Chondrocyte (in vitro differentiated cells): ENCODE data around the gene ZNF670. TPM values are rescaled to one million over a fixed set of nuclear protein-coding genes. Genes with fewer than 3 reads are reported as not detected.
"Not testable (repeated sequence)": the region's sequence is repeated elsewhere in the genome, so short reads cannot be mapped to it uniquely, and the experiment has no call there.

Source experiments
- DNase-seq: peaks from one replicate; pipeline ENCODE4 v3.0.0; 2021; ENCODE audit warnings: mixed read lengths, low spot score
- H3K27ac Mint-ChIP-seq: one replicate; pipeline ENCODE4 v1.8.0; 2021; ENCODE audit warnings: mild to moderate bottlenecking, moderate library complexity, mixed read lengths; ENCODE audit not compliant: unreplicated experiment
- H3K27me3 Mint-ChIP-seq: 2 replicates; pipeline ENCODE4 v1.8.0; 2021; ENCODE audit warnings: low read depth, mixed read lengths
- H3K36me3 Mint-ChIP-seq: 2 replicates; pipeline ENCODE4 v1.8.0; 2021; ENCODE audit warnings: low read depth, mixed read lengths
- H3K4me1 Mint-ChIP-seq: 2 replicates; pipeline ENCODE4 v1.8.0; 2021; ENCODE audit warnings: low read depth, mild to moderate bottlenecking, mixed read lengths
- H3K4me3 Mint-ChIP-seq: one replicate; pipeline ENCODE4 v1.8.0; 2021; ENCODE audit warnings: mild to moderate bottlenecking, moderate library complexity, mixed read lengths; ENCODE audit not compliant: unreplicated experiment
- H3K9me3 Mint-ChIP-seq: 2 replicates; pipeline ENCODE4 v1.8.0; 2021; ENCODE audit warnings: low read depth, mixed read lengths
- CTCF ChIP-seq: fragments of 200-600 bp; sonication (generic); IDR thresholded peaks from 2 replicates; pipeline ENCODE4 v1.5.0; 2021; ENCODE audit warnings: antibody characterized with exemption, mild to moderate bottlenecking, moderate library complexity
- long read RNA-seq: library from polyadenylated mRNA; stranded (forward); transcript quantifications from one replicate; pipeline ENCODE4 v2.0.0, GENCODE V29; 2021
- total RNA-seq: library from RNA; stranded (reverse); gene quantifications from 3 replicates; pipeline ENCODE4 v1.2.1, GENCODE V29; 2021

Gene ZNF670
- 2.3 to 3.6 TPM (median 2.7 TPM) in 3 replicates for total RNA-seq
- long read RNA-seq, partial matches to known transcripts = 0 of 3 reads
- long read RNA-seq, other reads (novel, unspliced or antisense) = 1 of 3 reads

GRCh38 chr1:247078258-247079140 is at the start of gene ZNF670:
Gene ZNF670, minus strand, starts transcription at chr1:247078811. Its CDS starts 215 bp downstream, at chr1:247078596.
- peak; percentile 97 for DNase-seq
- H3K27me3 Mint-ChIP-seq = no peaks in the 10 kb centered on the region
- peaks cover 10% of the 10 kb centered on the region for H3K9me3 Mint-ChIP-seq
- H3K27ac Mint-ChIP-seq = peak within 1 kb of the TSS; percentile 92
- H3K4me1 Mint-ChIP-seq = peaks cover 23% of the 10 kb centered on the region
- peaks cover 2% of the 10 kb centered on the region for H3K36me3 Mint-ChIP-seq
- peak; percentile 45 for TF ChIP-seq CTCF
- peak within 1 kb of the TSS; percentile 96 for H3K4me3 Mint-ChIP-seq

DNA sequence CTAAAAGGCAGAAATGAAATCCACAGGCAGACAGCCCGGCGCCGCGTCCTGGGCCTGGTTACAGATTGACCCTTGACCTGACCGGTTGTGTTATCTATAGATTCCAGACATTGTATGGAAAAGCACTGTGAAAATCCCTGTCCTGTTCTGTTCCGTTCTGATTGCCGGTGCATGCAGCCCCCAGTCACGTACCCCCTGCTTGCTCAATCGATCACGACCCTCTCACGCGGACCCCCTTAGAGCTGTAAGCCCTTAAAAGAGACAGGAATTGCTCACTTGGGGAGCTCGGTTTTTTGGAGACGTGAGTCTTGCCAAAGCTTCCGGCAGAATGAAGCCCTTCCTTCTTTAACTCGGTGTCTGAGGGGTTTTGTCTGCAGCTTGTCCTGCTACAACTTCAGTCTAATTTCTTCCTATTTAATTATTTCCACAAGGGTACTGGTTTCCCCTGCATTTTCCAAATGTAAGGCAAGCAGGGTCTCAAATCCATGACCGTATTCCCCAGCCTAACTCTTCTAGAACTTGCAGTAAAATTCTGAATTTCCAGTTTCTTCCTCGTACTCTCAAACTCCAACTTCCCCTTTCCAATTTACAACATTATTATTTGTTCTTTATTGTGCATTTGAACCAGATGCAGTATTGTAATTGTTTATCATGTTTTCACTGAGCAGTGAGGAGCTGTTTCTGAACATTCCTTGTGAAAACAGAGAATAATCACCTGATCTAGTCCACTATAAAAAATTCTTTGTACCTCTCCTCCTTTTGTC is 49.1 kb upstream of the ZNF670 start:
- not testable (repeated sequence) for H3K9me3 Mint-ChIP-seq

DNA sequence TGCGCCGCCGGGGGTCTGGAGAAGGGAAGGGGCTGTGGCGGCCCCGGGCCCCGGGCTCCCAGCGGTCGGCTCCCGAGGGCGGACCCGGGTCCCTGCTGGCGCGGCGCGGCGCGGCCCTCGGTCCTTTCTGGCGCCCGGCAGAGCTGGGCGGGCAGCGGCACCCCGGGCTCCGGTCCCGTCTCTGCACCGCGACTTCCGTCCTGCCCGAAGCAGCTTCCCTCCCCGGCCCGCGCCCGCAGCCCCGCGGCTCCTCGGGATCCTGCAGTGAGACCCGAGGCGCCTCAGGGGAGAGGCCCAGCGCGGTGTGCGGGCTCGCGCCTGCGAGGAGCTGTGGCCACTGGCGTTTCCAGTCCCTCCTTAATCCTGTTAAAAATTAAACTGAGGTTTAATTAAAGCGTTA is 48.0 kb upstream of the ZNF670 start:
- DNase-seq, H3K9me3 Mint-ChIP-seq, H3K4me1 Mint-ChIP-seq, H3K4me3 Mint-ChIP-seq, H3K27me3 Mint-ChIP-seq, H3K36me3 Mint-ChIP-seq, H3K27ac Mint-ChIP-seq: not testable (repeated sequence)

More for the DNA sequence above, 49.1 kb upstream of the ZNF670 start:
- peak overlapping the region; percentile 73 for H3K4me3 Mint-ChIP-seq
- H3K36me3 Mint-ChIP-seq, H3K27me3 Mint-ChIP-seq, H3K4me1 Mint-ChIP-seq, DNase-seq: not testable (repeated sequence)
- peak overlapping the region; percentile 85 for H3K27ac Mint-ChIP-seq

- not testable (repeated sequence) for H3K9me3 Mint-ChIP-seq, H3K27me3 Mint-ChIP-seq, H3K4me3 Mint-ChIP-seq, H3K4me1 Mint-ChIP-seq, H3K27ac Mint-ChIP-seq, DNase-seq, H3K36me3 Mint-ChIP-seq
Measured at GRCh38 chr1:247126166-247126565, 47.6 kb upstream of the ZNF670 start.

DNA sequence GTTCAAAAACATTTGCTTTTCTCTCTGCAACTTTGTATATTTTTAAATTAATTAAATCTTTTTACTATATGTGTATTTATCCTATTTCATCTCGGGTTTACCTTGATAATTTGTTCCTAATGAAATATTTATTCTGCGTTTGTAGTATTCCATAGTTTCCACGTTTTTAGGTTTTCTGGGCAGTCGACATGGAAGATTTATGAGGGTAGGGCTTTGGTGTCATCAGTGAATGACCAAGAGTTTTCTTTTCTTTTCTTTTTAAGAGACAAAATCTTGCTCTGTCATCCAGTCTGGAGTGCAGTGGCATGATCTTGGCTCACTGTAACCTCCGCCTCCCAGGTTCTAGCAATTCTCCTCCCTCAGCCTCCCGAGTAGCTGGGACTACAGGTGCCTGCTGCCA is 42.8 kb upstream of the ZNF670 start:
- Mint-ChIP-seq H3K27me3 (no peaks in the 10 kb centered on the region), H3K4me1 (peaks cover 3% of the 10 kb centered on the region), H3K4me3 (no peak overlapping the region), H3K27ac (no peak overlapping the region), H3K36me3 (no peaks in the 10 kb centered on the region), H3K9me3 (no peaks in the 10 kb centered on the region)
- TF ChIP-seq CTCF = no peak
- DNase-seq = no peak

GRCh38 chr1:247120408-247120668 is 41.7 kb upstream of the ZNF670 start:
- not testable (repeated sequence) for H3K27me3 Mint-ChIP-seq, H3K9me3 Mint-ChIP-seq, H3K4me1 Mint-ChIP-seq, H3K36me3 Mint-ChIP-seq, H3K4me3 Mint-ChIP-seq, DNase-seq, H3K27ac Mint-ChIP-seq

DNA sequence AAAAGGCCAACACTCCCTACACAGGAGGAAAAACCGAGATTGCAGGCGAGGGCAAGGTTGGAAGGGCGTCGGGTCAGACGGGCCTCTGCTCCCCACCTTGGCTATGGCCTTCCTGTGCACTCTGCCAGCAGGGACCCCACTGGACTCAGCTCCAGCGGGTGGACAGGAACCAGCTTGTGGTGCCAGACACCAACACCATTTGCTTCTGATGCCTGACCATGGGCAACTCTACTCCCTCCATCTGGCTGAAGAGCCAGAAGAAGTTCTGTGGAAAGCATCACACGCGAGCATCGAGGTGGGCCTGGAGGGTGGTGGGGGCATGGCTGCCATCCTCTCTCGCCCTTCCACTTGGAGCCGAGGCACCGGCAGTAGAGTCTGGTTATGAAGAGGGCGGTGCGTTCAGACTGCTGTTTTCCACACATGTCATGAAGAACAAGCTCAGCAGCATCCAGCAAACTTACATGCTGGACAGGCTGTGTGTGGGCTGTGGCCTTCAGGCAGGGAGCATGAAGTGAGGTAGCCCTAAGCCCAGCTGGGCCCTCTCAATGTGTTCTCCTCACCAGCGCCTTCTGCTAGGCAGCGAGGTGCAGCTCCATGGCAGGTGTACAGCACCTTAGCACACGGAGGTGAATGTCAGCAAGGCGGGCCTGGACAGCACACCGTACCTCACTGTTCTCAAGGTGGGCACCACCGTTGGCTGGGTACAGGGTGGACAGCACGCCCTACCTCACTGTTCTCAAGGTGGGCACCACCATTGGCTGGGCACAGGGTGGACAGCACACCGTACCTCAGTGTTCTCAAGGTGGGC is 41.2 kb upstream of the ZNF670 start:
- no peak overlapping the region for H3K27ac Mint-ChIP-seq
- H3K36me3 Mint-ChIP-seq = no peaks in the 10 kb centered on the region
- no peak for TF ChIP-seq CTCF
- no peaks in the 10 kb centered on the region for H3K9me3 Mint-ChIP-seq
- H3K4me3 Mint-ChIP-seq = no peak overlapping the region
- DNase-seq = no peak
- no peaks in the 10 kb centered on the region for H3K27me3 Mint-ChIP-seq
- H3K4me1 Mint-ChIP-seq = peaks cover 3% of the 10 kb centered on the region
